H1 (cell line): ENCODE results near the gene GID8. TPM values are rescaled to one million over a fixed set of nuclear protein-coding genes. Genes with fewer than 3 reads are reported as not detected.

Source experiments
- ATF2 ChIP-seq: IDR thresholded peaks from 2 replicates; pipeline ENCODE4 v1.6.1; 2012; ENCODE audit warnings: low read length, inconsistent platforms
- GABPA ChIP-seq: IDR thresholded peaks from 2 replicates; pipeline ENCODE4 v1.6.1; 2011; ENCODE audit warnings: mild to moderate bottlenecking, low read length, moderate library complexity, borderline replicate concordance; ENCODE audit not compliant: insufficient read depth
- HDAC6 ChIP-seq: IDR thresholded peaks from one replicate; pipeline ENCODE4 v1.7.1; 2012; ENCODE audit warnings: low read depth, mild to moderate bottlenecking, inconsistent platforms, low read length, moderate library complexity
- POLR2AphosphoS5 ChIP-seq: IDR thresholded peaks from 2 replicates; pipeline ENCODE4 v1.6.1; 2011; ENCODE audit warnings: low read depth, low read length
- SIX5 ChIP-seq: IDR thresholded peaks from 2 replicates; pipeline ENCODE4 v1.6.1; 2011; ENCODE audit warnings: mild to moderate bottlenecking, low read depth, low read length
- SP1 ChIP-seq: IDR thresholded peaks from 2 replicates; pipeline ENCODE4 v1.6.1; 2011; ENCODE audit warnings: low read depth, low read length
- polyA plus RNA-seq, 7 experiments: library from polyadenylated mRNA; depleted of rRNA in 3 of 7; stranded (reverse) in 5 of 7; unstranded in 2 of 7; fragments of >200 nt in 5 of 7; fragments of 200-250 nt in 2 of 7; gene quantifications; 1 replicate in 5 of 7; 2 replicates in 1 of 7; 4 replicates in 1 of 7; pipeline versions ENCODE4 v1.2.1 to v1.2.3, GENCODE V29; 2011 to 2013; ENCODE audit warnings: missing spikeins in 2 of 7, mixed read lengths in 2 of 7
- total RNA-seq: library from RNA; stranded (reverse); fragmentation: NEBNext Ultra II Directional; extraction: Animal tissue kit (Norgen Biotek cat#: 25700); gene quantifications from 2 replicates; pipeline ENCODE4 v1.2.1, GENCODE V29; 2021
- TF ChIP-seq, protein P1 (sequence below): fragments of 300-600 bp; sonication (generic); IDR thresholded peaks from 2 replicates; pipeline ENCODE4 v1.7.1; 2012; ENCODE audit warnings: low read length, moderate library complexity, mild to moderate bottlenecking, inconsistent platforms; ENCODE audit not compliant: insufficient replicate concordance

The GID8 gene
- total and polyA plus RNA-seq, 2 of the 8 experiments (the other 6 are each of a cell fraction or from before 2014, with no cell fraction given), result 39.7 to 72.9 TPM

- TF ChIP-seq, protein P1, sequence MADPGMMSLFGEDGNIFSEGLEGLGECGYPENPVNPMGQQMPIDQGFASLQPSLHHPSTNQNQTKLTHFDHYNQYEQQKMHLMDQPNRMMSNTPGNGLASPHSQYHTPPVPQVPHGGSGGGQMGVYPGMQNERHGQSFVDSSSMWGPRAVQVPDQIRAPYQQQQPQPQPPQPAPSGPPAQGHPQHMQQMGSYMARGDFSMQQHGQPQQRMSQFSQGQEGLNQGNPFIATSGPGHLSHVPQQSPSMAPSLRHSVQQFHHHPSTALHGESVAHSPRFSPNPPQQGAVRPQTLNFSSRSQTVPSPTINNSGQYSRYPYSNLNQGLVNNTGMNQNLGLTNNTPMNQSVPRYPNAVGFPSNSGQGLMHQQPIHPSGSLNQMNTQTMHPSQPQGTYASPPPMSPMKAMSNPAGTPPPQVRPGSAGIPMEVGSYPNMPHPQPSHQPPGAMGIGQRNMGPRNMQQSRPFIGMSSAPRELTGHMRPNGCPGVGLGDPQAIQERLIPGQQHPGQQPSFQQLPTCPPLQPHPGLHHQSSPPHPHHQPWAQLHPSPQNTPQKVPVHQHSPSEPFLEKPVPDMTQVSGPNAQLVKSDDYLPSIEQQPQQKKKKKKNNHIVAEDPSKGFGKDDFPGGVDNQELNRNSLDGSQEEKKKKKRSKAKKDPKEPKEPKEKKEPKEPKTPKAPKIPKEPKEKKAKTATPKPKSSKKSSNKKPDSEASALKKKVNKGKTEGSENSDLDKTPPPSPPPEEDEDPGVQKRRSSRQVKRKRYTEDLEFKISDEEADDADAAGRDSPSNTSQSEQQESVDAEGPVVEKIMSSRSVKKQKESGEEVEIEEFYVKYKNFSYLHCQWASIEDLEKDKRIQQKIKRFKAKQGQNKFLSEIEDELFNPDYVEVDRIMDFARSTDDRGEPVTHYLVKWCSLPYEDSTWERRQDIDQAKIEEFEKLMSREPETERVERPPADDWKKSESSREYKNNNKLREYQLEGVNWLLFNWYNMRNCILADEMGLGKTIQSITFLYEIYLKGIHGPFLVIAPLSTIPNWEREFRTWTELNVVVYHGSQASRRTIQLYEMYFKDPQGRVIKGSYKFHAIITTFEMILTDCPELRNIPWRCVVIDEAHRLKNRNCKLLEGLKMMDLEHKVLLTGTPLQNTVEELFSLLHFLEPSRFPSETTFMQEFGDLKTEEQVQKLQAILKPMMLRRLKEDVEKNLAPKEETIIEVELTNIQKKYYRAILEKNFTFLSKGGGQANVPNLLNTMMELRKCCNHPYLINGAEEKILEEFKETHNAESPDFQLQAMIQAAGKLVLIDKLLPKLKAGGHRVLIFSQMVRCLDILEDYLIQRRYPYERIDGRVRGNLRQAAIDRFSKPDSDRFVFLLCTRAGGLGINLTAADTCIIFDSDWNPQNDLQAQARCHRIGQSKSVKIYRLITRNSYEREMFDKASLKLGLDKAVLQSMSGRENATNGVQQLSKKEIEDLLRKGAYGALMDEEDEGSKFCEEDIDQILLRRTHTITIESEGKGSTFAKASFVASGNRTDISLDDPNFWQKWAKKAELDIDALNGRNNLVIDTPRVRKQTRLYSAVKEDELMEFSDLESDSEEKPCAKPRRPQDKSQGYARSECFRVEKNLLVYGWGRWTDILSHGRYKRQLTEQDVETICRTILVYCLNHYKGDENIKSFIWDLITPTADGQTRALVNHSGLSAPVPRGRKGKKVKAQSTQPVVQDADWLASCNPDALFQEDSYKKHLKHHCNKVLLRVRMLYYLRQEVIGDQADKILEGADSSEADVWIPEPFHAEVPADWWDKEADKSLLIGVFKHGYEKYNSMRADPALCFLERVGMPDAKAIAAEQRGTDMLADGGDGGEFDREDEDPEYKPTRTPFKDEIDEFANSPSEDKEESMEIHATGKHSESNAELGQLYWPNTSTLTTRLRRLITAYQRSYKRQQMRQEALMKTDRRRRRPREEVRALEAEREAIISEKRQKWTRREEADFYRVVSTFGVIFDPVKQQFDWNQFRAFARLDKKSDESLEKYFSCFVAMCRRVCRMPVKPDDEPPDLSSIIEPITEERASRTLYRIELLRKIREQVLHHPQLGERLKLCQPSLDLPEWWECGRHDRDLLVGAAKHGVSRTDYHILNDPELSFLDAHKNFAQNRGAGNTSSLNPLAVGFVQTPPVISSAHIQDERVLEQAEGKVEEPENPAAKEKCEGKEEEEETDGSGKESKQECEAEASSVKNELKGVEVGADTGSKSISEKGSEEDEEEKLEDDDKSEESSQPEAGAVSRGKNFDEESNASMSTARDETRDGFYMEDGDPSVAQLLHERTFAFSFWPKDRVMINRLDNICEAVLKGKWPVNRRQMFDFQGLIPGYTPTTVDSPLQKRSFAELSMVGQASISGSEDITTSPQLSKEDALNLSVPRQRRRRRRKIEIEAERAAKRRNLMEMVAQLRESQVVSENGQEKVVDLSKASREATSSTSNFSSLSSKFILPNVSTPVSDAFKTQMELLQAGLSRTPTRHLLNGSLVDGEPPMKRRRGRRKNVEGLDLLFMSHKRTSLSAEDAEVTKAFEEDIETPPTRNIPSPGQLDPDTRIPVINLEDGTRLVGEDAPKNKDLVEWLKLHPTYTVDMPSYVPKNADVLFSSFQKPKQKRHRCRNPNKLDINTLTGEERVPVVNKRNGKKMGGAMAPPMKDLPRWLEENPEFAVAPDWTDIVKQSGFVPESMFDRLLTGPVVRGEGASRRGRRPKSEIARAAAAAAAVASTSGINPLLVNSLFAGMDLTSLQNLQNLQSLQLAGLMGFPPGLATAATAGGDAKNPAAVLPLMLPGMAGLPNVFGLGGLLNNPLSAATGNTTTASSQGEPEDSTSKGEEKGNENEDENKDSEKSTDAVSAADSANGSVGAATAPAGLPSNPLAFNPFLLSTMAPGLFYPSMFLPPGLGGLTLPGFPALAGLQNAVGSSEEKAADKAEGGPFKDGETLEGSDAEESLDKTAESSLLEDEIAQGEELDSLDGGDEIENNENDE, result no peak
- TF ChIP-seq GABPA, result no peak
- no peak for TF ChIP-seq SIX5
- no peak for TF ChIP-seq SP1
- no peak for TF ChIP-seq POLR2AphosphoS5
- TF ChIP-seq HDAC6, result no peak
- TF ChIP-seq ATF2, result no peak
- TF ChIP-seq, all 59 proteins: peak for 0
Observed at GRCh38 chr20:62967149-62967501, 29.2 kb downstream of the GID8 start (continued).
